ENCODE measurements around the gene GBGT1. TPM values are rescaled to one million over a fixed set of nuclear protein-coding genes. Genes with fewer than 3 reads are reported as not detected.

The GBGT1 gene
- total RNA-seq, 3 donors from 2014 or later (not counting 1 experiment from before 2014, with no cell fraction given) = 1.4 to 2.2 (median 1.7) TPM

- no peaks in the 10 kb centered on the region for H3K9me3 Mint-ChIP-seq
- Histone ChIP-seq H3K27ac (ENCODE audit: low read length) (peak overlapping the region; percentile 99), H3K4me1 (ENCODE audit: control insufficient read depth, insufficient read depth, low read length) (peaks cover 96% of the 10 kb centered on the region), H3K36me3 (ENCODE audit: control insufficient read depth, insufficient read depth, low read length) (peaks cover 3% of the 10 kb centered on the region), H3K4me3 (ENCODE audit: low read length) (peak overlapping the region; percentile 22), H3K27me3 (ENCODE audit: control insufficient read depth, insufficient read depth, low read length) (no peaks in the 10 kb centered on the region), H3K9me3 (ENCODE audit: control insufficient read depth, insufficient read depth, low read length) (no peaks in the 10 kb centered on the region)
- peaks cover 58 to 88% of the 10 kb centered on the region in 2 donors for H3K4me1 Mint-ChIP-seq
- TF ChIP-seq, protein P1, sequence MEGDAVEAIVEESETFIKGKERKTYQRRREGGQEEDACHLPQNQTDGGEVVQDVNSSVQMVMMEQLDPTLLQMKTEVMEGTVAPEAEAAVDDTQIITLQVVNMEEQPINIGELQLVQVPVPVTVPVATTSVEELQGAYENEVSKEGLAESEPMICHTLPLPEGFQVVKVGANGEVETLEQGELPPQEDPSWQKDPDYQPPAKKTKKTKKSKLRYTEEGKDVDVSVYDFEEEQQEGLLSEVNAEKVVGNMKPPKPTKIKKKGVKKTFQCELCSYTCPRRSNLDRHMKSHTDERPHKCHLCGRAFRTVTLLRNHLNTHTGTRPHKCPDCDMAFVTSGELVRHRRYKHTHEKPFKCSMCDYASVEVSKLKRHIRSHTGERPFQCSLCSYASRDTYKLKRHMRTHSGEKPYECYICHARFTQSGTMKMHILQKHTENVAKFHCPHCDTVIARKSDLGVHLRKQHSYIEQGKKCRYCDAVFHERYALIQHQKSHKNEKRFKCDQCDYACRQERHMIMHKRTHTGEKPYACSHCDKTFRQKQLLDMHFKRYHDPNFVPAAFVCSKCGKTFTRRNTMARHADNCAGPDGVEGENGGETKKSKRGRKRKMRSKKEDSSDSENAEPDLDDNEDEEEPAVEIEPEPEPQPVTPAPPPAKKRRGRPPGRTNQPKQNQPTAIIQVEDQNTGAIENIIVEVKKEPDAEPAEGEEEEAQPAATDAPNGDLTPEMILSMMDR (IDR thresholded peaks at IDR 0.05) = no peak
- DNase-seq (peak in 1 of 2 donors; percentile 52), ATAC-seq (peak in 2 of 3 donors; percentile 2 to 14)
- H3K27ac Mint-ChIP-seq = peak overlapping the region; percentile 75 to 93
- H3K4me3 Mint-ChIP-seq = peak overlapping the region; percentile 85
- H3K36me3 Mint-ChIP-seq = no peaks in the 10 kb centered on the region
- intact Hi-C loops (cut with micrococcal nuclease) = loop anchor here (2.0 kb wide), 1 partner anchor 19 kb away; no protein-coding TSS in a partner anchor
- no peaks in the 10 kb centered on the region for H3K27me3 Mint-ChIP-seq (ENCODE audit: low read depth in 2 of 2)
- WGBS (ENCODE audit: insufficient coverage) = 21% methylated on average over 24 of the region's 24 CpGs
Measured at GRCh38 chr9:133125941-133126696, 37.6 kb downstream of the GBGT1 start.

DNA sequence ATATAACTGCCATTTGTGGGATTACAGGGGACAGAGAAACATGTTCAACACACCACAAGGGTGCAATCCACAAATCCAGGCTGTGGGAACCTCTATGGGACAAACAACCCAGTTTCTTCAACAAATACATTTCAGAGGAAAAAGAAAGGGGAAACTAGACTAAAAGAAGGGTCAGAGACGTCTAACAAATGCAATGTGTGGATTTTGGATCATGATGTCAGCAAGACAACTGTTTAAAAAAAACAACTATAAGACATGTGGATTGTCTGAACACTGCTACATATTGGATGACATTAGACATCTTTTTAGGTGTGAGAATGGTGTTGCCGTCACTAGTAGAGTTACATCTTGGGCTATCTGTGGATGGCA, 38.8 kb downstream of the GBGT1 start:
- Mint-ChIP-seq H3K27me3 (ENCODE audit: low read depth in 2 of 2) (no peaks in the 10 kb centered on the region), H3K4me1 (peaks cover 49 to 80% of the 10 kb centered on the region in 2 donors), H3K4me3 (peak overlapping the region; percentile 10), H3K36me3 (no peaks in the 10 kb centered on the region), H3K27ac (peak overlapping the region; percentile 75 to 93), H3K9me3 (no peaks in the 10 kb centered on the region)
- Histone ChIP-seq H3K9me3 (ENCODE audit: control insufficient read depth, insufficient read depth, low read length) (no peaks in the 10 kb centered on the region), H3K27ac (ENCODE audit: low read length) (peak overlapping the region; percentile 99), H3K4me3 (ENCODE audit: low read length) (no peak overlapping the region), H3K4me1 (ENCODE audit: control insufficient read depth, insufficient read depth, low read length) (peaks cover 92% of the 10 kb centered on the region), H3K36me3 (ENCODE audit: control insufficient read depth, insufficient read depth, low read length) (peaks cover 3% of the 10 kb centered on the region), H3K27me3 (ENCODE audit: control insufficient read depth, insufficient read depth, low read length) (no peaks in the 10 kb centered on the region)
- no peak for ATAC-seq
- intact Hi-C loops (cut with micrococcal nuclease) = no loop called here
- no peak for DNase-seq
- WGBS (ENCODE audit: insufficient coverage) = 66% methylated on average over 2 of the region's 2 CpGs
- TF ChIP-seq, protein P1 (IDR thresholded peaks at IDR 0.05) = no peak

DNA sequence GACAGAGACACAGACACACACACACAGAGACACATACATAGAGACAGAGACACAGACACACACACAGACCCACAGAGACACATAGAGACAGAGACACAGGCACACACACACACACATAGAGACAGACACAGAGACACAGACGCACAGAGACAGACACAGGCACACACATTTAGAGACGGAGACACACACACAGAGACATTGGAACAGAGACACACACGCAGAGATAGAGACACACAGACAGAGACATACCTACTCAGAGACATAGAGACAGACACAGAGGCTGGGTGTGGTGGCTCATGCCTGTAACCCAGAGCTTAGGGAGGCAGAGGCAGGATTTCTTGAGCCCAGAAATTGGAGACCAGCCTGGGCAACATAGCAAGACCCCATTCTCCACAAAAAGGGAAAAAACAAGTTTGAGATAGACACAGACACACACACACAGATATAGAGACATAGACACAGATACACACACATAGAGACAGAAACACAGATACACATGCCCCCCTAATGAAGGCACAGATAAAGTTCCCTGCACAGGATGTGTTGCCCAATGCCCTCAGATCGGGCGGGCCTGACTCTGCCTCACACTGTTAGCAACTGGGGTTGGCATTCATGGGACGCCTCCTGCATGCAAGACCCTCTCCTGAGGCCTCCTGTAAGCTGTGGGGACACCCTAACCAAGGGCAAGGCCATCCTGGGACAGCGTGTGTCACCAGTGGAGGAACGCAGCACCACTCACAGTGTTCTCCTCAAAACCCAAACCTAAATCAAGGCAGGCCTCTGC, 39.4 kb downstream of the GBGT1 start:
- no peak for ATAC-seq
- Mint-ChIP-seq H3K9me3 (no peaks in the 10 kb centered on the region), H3K4me1 (peaks cover 43 to 75% of the 10 kb centered on the region in 2 donors), H3K27ac (peak overlapping the region; percentile 75 to 93), H3K27me3 (ENCODE audit: low read depth in 2 of 2) (no peaks in the 10 kb centered on the region), H3K4me3 (peak overlapping the region; percentile 10), H3K36me3 (no peaks in the 10 kb centered on the region)
- Histone ChIP-seq H3K27me3 (ENCODE audit: control insufficient read depth, insufficient read depth, low read length) (no peaks in the 10 kb centered on the region), H3K36me3 (ENCODE audit: control insufficient read depth, insufficient read depth, low read length) (peaks cover 3% of the 10 kb centered on the region), H3K4me3 (ENCODE audit: low read length) (no peak overlapping the region), H3K9me3 (ENCODE audit: control insufficient read depth, insufficient read depth, low read length) (no peaks in the 10 kb centered on the region), H3K4me1 (ENCODE audit: control insufficient read depth, insufficient read depth, low read length) (peaks cover 92% of the 10 kb centered on the region), H3K27ac (ENCODE audit: low read length) (peak overlapping the region; percentile 99)
- intact Hi-C loops (cut with micrococcal nuclease) = no loop called here
- WGBS (ENCODE audit: insufficient coverage) = 73% methylated on average over 8 of the region's 8 CpGs
- DNase-seq = no peak
- TF ChIP-seq, protein P1 (IDR thresholded peaks at IDR 0.05) = no peak

Measured in natural killer cell (primary cell).